Activated naive CD4-positive, alpha-beta T cell treated with Interleukin-2 at 50 U/mL for 16 hours (primary cell): ENCODE data around the gene HOXC10.

Source experiments
- DNase-seq: peaks from one replicate; pipeline ENCODE4 v3.0.0-alpha.2; 2020

HOXC10 gene

GRCh38 chr12:53977596-53978445, 7.1 kb upstream of the HOXC10 start:
- DNase-seq = no peak

GRCh38 chr12:53978477-53979356, 6.2 kb upstream of the HOXC10 start:
- DNase-seq = no peak

- no peak for DNase-seq
Observed at GRCh38 chr12:53980104-53980801, 4.7 kb upstream of the HOXC10 start.

- no peak for DNase-seq
Observed at GRCh38 chr12:53980802-53981496, 4.0 kb upstream of the HOXC10 start.

GRCh38 chr12:53981634-53982565, 3.0 kb upstream of the HOXC10 start:
- DNase-seq = no peak

- no peak for DNase-seq
Observed at GRCh38 chr12:53982648-53983567, 2.0 kb upstream of the HOXC10 start.

- no peak for DNase-seq
Observed at GRCh38 chr12:53983568-53983949, 1.4 kb upstream of the HOXC10 start.

GRCh38 chr12:53983950-53984572, 885 bp upstream of the HOXC10 start:
- DNase-seq = no peak

GRCh38 chr12:53985692-53985993, 697 bp downstream of the HOXC10 start:
- no peak for DNase-seq

- no peak for DNase-seq
Observed at GRCh38 chr12:53985994-53986685, 1.2 kb downstream of the HOXC10 start.

- no peak for DNase-seq
Observed at GRCh38 chr12:53986686-53987483, 1.9 kb downstream of the HOXC10 start.

- no peak for DNase-seq
Observed at GRCh38 chr12:53987787-53988230, 2.9 kb downstream of the HOXC10 start.

GRCh38 chr12:53988541-53989226, 3.7 kb downstream of the HOXC10 start:
- DNase-seq = no peak

- no peak for DNase-seq
Observed at GRCh38 chr12:53989227-53990113, 4.5 kb downstream of the HOXC10 start.

- no peak for DNase-seq
Observed at GRCh38 chr12:53990311-53991076, 5.5 kb downstream of the HOXC10 start.

- no peak for DNase-seq
Observed at GRCh38 chr12:53991077-53991460, 6.1 kb downstream of the HOXC10 start.
